GM12891 (cell line): ENCODE measurements around the gene ZCCHC24.

ENCODE experiments used
- PAX5 ChIP-seq: IDR thresholded peaks from 2 replicates; pipeline ENCODE4 v1.6.1; 2011; ENCODE audit warnings: low read length, moderate library complexity, mild to moderate bottlenecking; ENCODE audit not compliant: insufficient read depth, severe bottlenecking
- POLR2A ChIP-seq: IDR thresholded peaks from 2 replicates; pipeline ENCODE4 v1.6.1; 2011; ENCODE audit warnings: low read depth, low read length, control low read depth
- POLR2AphosphoS5 ChIP-seq: IDR thresholded peaks from 2 replicates; pipeline ENCODE4 v1.6.1; 2011; ENCODE audit warnings: low read depth, low read length, control low read depth
- POU2F2 ChIP-seq: IDR thresholded peaks from 2 replicates; pipeline ENCODE4 v1.6.1; 2011; ENCODE audit warnings: low read depth, mild to moderate bottlenecking, control low read depth, low read length, moderate library complexity
- SPI1 ChIP-seq: IDR thresholded peaks from 2 replicates; pipeline ENCODE4 v1.6.1; 2011; ENCODE audit warnings: low read depth, low read length, control low read depth
- TAF1 ChIP-seq: IDR thresholded peaks from 2 replicates; pipeline ENCODE4 v1.6.1; 2011; ENCODE audit warnings: low read depth, low read length, control low read depth

- no peak for TF ChIP-seq POLR2AphosphoS5
- no peak for TF ChIP-seq POLR2A
- no peak for TF ChIP-seq PAX5
- TF ChIP-seq SPI1: no peak
- no peak for TF ChIP-seq TAF1
- TF ChIP-seq POU2F2: no peak
Measured at GRCh38 chr10:79381804-79382221, 63.6 kb downstream of the ZCCHC24 start.
